ENCODE results near the gene HPCAL1.

Gene HPCAL1

DNA sequence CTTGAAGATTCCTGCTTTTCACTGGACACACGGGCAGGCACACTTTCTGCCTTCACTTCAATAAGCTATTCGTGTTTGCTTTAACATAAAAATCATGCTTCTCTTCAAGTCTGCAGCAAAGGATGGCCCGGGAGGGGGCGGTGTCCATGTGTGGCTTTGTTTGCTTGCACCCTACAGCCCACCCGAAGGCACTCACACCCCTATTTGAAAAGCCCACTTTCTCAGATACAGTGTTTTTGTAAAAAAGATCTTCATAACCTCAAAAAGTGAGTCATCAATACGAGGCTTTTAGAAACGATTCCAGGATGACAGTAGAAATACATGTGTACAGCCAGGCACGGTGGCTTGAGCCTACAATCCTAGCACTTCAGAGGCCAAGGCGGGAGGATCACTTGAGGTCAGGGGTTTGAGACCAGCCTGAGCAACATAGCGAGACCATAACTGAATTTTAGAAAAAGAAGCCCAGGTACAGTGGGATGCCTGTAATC is 36.5 kb upstream of the HPCAL1 start:
- no peak for TF ChIP-seq Cebpa-rat (IDR thresholded peaks at IDR 0.05)
- H3K9ac ChIP-seq = no peak overlapping the region
- peaks cover 0 to 11% (median 0%) of the 10 kb centered on the region in 11 experiments; a peak in 1 of 22 replicates for H4K20me1 ChIP-seq
- no peaks in the 10 kb centered on the region for H3K36me3 ChIP-seq
- no peak overlapping the region for H3K4me2 ChIP-seq
- no peaks in the 10 kb centered on the region for H3K27me3 ChIP-seq
- H3K27ac ChIP-seq = no peak overlapping the region
- H3K9me3 ChIP-seq (replicated peaks in 1 of 11) = no peaks in the 10 kb centered on the region
- peaks cover 11 to 14% (median 12%) of the 10 kb centered on the region in 10 experiments; a peak in 18 of 20 replicates for H3K4me1 ChIP-seq
- H3K4me3 ChIP-seq = no peak overlapping the region

DNA sequence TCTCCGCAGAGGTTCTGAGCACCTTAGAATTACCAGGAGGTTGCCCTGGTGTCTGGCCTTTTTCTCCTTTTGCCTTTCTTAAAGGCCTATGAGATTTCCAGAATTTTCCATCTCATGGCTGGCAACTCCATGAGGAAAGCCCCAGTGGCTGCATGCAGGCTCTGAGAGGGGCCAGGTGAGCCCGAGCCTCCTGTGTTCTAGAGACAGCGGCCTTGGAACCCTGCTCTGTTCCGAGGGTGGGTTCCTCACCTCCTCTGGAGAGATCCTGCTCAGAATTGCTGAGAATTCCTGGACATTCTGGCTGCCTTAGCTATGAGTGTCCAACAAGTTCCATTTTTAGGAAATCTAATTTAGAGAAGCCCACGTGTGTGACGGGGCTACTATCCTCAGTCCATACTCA is 35.7 kb upstream of the HPCAL1 start:
- H4K20me1 ChIP-seq = peaks cover 0 to 11% (median 0%) of the 10 kb centered on the region in 11 experiments; a peak in 1 of 22 replicates
- no peaks in the 10 kb centered on the region for H3K9me3 ChIP-seq (replicated peaks in 1 of 11)
- no peak overlapping the region for H3K4me2 ChIP-seq
- no peak overlapping the region for H3K27ac ChIP-seq
- no peak overlapping the region for H3K9ac ChIP-seq
- no peaks in the 10 kb centered on the region for H3K36me3 ChIP-seq
- TF ChIP-seq Cebpa-rat (IDR thresholded peaks at IDR 0.05) = no peak
- H3K27me3 ChIP-seq = no peaks in the 10 kb centered on the region
- no peak overlapping the region for H3K4me3 ChIP-seq
- H3K4me1 ChIP-seq = peaks cover 11 to 14% (median 12%) of the 10 kb centered on the region in 10 experiments; a peak in 18 of 20 replicates

DNA sequence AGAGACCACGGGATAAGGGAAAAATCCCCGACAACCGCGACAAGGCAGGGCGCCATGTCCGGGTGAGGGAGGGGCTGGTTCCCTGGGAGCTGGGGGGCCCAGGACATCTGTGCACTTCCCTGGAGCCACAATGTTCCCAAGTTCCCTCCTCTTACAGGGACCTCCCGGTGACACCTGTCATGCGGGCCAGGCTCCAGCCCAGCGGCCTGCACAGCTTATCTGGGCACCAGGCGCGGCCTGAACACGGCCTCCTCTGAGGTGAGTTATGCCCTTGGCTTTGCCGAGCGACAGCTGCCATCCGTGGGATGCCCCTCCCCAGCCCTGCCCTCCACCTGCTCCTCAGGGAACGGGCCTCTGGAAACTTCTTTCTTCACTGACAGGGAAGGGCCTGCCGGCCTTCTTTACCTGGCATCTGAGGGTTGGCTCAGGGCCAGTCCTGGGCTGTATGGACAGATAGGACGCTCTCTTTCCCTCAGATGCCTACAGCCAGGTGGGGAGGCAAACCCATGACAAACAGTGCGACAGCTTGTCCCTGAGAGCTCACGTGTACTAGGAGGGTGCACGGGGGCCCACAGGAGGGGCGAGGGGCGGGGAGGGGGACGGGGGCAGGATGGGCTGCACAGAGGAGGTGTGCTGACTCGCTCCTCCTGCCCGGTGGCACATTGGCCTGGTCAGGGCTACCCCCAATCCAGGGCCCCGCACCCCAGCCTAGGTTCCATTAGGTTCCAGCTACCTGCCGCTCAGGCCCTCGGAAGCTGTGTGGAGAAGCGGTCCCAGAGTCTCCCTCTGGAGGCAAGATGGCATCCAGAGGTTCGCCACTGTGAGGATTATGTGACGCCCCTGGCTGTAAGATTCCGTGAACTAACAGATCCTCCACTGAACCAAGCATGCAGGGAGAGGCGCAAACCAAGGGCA is 34.9 kb upstream of the HPCAL1 start:
- TF ChIP-seq Cebpa-rat (IDR thresholded peaks at IDR 0.05) = no peak
- Histone ChIP-seq H3K27me3 (no peaks in the 10 kb centered on the region), H3K4me2 (no peak overlapping the region)

DNA sequence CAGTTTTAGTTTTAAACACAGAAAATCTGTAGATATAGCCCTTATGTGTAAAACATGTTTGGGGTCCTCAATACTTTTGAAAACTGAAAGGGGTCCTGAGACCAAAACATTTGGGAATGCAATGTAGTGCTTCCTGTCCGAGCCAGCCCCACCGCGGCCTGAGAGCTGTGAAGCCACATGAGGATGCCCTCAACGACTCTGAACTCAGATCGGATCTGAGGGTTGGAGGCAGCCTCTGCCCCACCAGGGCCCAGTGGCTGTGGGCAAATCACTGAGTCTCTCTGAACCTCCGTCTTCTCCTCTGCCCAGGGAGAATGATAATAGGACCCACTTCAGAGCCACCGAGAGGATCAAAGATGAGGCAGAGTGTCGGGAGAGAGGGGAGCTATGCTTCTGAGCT is 33.4 kb upstream of the HPCAL1 start:
- Histone ChIP-seq H3K4me2 (no peak overlapping the region), H3K4me1 (peaks cover 11 to 14% (median 12%) of the 10 kb centered on the region in 10 experiments; a peak in 18 of 20 replicates), H3K27ac (no peak overlapping the region), H3K36me3 (no peaks in the 10 kb centered on the region), H3K27me3 (no peaks in the 10 kb centered on the region), H3K9ac (no peak overlapping the region), H3K4me3 (no peak overlapping the region), H3K9me3 (replicated peaks in 1 of 11) (no peaks in the 10 kb centered on the region), H4K20me1 (peaks cover 0 to 11% (median 0%) of the 10 kb centered on the region in 11 experiments; a peak in 1 of 22 replicates)
- TF ChIP-seq Cebpa-rat (IDR thresholded peaks at IDR 0.05) = no peak

More for the DNA sequence above, 34.9 kb upstream of the HPCAL1 start:
- Histone ChIP-seq H3K4me1 (peaks cover 11 to 14% (median 12%) of the 10 kb centered on the region in 10 experiments; a peak in 18 of 20 replicates), H3K27ac (no peak overlapping the region), H3K9ac (no peak overlapping the region), H3K36me3 (no peaks in the 10 kb centered on the region), H3K9me3 (replicated peaks in 1 of 11) (no peaks in the 10 kb centered on the region), H4K20me1 (peaks cover 0 to 11% (median 0%) of the 10 kb centered on the region in 11 experiments; a peak in 1 of 22 replicates), H3K4me3 (no peak overlapping the region)

DNA sequence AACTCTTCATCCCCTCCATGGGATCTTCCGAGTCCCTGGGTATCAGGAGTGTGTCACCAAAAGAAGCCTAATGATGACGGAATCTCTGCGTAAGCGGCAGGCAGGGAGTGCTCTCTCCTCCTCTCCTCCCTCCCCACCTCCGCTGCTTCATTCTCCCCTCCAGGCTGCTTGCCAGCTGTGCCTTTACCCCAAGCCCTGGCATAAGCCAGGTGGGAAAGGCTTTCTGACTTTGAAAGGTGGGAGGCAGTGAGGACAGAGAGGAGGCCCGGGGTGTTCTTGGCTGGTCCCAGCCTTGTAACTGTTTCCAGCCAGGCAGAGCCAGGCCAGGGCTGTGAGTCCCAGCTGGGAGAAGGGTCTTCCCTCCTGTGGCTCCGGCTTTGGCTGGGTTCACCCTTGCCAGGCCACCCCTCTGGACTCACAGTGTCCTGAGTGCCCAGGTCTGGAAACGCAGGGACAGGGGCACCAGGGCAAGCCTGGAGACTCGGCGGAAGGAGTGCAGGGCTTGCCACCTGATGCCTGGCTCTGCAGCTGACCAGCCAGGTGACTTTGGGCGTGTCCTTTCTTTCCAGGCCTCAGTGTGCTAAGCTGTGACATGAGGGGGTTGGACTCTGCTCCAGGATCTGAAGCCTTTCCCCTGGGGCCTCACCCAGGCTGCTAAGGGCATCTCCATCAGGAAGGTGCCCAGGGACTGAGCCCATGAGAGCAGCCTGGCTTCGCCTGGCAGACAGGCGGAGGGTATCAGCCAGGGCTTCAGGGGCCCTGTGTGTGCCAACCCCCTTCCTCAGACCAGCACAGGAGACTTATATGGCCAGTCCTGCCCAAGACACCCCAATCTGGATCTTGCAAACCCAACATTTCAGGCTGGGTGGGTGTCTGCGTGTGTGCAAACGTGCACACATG is 32.7 kb upstream of the HPCAL1 start:
- no peak overlapping the region for H3K4me3 ChIP-seq
- H3K36me3 ChIP-seq = no peaks in the 10 kb centered on the region
- H3K27me3 ChIP-seq = no peaks in the 10 kb centered on the region
- peak overlapping the region in 1 of 11 experiments; percentile 23; a peak in 1 of 22 replicates for H3K27ac ChIP-seq
- H3K9ac ChIP-seq = peak overlapping the region in 2 of 11 experiments; percentile 9 to 16; a peak in 2 of 22 replicates
- peaks cover 0 to 11% (median 0%) of the 10 kb centered on the region in 11 experiments; a peak in 1 of 22 replicates for H4K20me1 ChIP-seq
- peaks cover 11 to 14% (median 12%) of the 10 kb centered on the region in 10 experiments; a peak in 18 of 20 replicates for H3K4me1 ChIP-seq
- no peak for TF ChIP-seq Cebpa-rat (IDR thresholded peaks at IDR 0.05)
- H3K4me2 ChIP-seq = peak overlapping the region in 10 of 11 experiments; percentile 16 to 68 (median 39); a peak in 17 of 22 replicates
- H3K9me3 ChIP-seq (replicated peaks in 1 of 11) = no peaks in the 10 kb centered on the region

DNA sequence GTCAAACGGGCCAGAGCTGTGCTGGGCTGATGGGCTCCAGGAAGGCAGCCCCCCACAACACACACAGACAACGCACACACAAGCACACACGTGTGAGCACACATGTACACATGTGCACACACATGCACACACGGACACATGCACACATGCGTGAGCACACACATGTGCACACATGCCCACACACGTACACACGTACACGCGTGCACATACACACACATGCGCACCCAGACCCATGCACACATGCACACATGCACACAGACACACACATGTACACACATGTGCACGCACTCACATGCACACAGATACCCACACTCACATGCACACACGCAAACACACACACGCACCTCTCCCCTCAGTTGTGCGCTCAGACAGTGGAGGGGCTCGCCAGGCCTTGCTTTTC is 31.2 kb upstream of the HPCAL1 start:
- no peak overlapping the region for H3K4me3 ChIP-seq
- peaks cover 0 to 11% (median 0%) of the 10 kb centered on the region in 11 experiments; a peak in 1 of 22 replicates for H4K20me1 ChIP-seq
- H3K4me1 ChIP-seq = peaks cover 11 to 16% (median 12%) of the 10 kb centered on the region in 10 experiments; a peak in 18 of 20 replicates
- H3K27ac ChIP-seq = no peak overlapping the region
- no peaks in the 10 kb centered on the region for H3K36me3 ChIP-seq
- no peak for TF ChIP-seq Cebpa-rat (IDR thresholded peaks at IDR 0.05)
- no peaks in the 10 kb centered on the region for H3K9me3 ChIP-seq (replicated peaks in 1 of 11)
- H3K27me3 ChIP-seq = no peaks in the 10 kb centered on the region
- no peak overlapping the region for H3K9ac ChIP-seq
- no peak overlapping the region for H3K4me2 ChIP-seq

DNA sequence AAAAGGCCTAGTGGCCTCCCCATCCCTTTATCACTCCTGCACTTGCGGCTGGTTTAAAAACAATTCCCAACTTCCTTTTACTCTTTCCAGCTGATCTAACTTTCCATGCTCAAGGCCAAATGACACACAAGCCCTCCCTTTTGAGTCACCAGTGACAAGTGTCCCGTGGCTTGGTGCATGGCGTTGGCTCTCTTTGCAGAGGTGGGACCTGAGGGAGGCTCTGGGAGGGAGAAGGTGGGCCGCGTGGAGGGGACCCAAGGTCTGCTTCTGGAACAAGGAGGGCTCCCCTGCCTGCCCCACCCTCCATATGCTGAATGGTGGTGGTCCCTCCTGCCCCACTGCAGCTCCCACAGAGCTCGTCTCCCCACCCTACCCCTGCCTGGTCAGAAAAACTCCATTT is 30.8 kb upstream of the HPCAL1 start:
- TF ChIP-seq Cebpa-rat (IDR thresholded peaks at IDR 0.05) = no peak
- Histone ChIP-seq H3K4me1 (peaks cover 11 to 20% (median 13%) of the 10 kb centered on the region in 10 experiments; a peak in 18 of 20 replicates), H3K4me2 (no peak overlapping the region), H4K20me1 (peaks cover 0 to 8% (median 0%) of the 10 kb centered on the region in 11 experiments; a peak in 1 of 22 replicates), H3K4me3 (no peak overlapping the region), H3K27me3 (no peaks in the 10 kb centered on the region), H3K9me3 (replicated peaks in 1 of 11) (no peaks in the 10 kb centered on the region), H3K36me3 (no peaks in the 10 kb centered on the region), H3K27ac (no peak overlapping the region), H3K9ac (no peak overlapping the region)

DNA sequence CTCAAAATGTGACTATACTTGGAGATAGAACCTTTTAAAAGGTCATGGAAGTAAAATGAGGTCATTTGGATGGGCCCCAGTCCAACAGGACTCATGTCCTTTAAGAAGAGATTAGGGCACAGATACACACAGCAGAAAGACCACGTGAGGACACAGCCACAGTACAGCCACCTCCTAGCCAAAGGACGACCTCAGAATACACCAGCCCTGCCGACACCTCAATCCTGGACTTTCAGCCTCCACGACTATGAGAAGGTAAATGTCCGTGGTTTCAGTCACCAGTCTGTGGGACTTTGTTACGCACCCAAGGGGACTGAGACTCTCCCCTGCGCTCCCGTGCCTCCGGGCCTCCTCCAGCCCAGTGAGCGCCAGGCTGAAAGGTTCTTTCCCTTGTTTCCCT is 30.2 kb upstream of the HPCAL1 start:
- Histone ChIP-seq H3K4me1 (peaks cover 11 to 25% (median 13%) of the 10 kb centered on the region in 10 experiments; a peak in 19 of 20 replicates), H3K4me3 (no peak overlapping the region), H3K27me3 (no peaks in the 10 kb centered on the region), H3K9ac (no peak overlapping the region), H3K27ac (no peak overlapping the region), H3K9me3 (replicated peaks in 1 of 11) (no peaks in the 10 kb centered on the region), H3K36me3 (no peaks in the 10 kb centered on the region), H4K20me1 (peaks cover 0 to 3% (median 0%) of the 10 kb centered on the region in 11 experiments; a peak in 1 of 22 replicates), H3K4me2 (no peak overlapping the region)
- no peak for TF ChIP-seq Cebpa-rat (IDR thresholded peaks at IDR 0.05)

Data from BLaER1 treated with 17β-estradiol and CSF1 and Interleukin-3, amounts not matched to agents 10 nM and 100 nM (cell line).